ENCODE results near the gene ZNF497. TPM values are rescaled to one million over a fixed set of nuclear protein-coding genes. Genes with fewer than 3 reads are reported as not detected.

ZNF497 gene
- total RNA-seq, 1 experiment from 2014 or later = 2.4 TPM

GRCh38 chr19:58397533-58398037 is 35.0 kb upstream of the ZNF497 start:
- Histone ChIP-seq H2BK120ac (ENCODE audit: low read depth, low read length, poor library complexity, severe bottlenecking) (no peak overlapping the region), H3K79me2 (ENCODE audit: insufficient read depth, low read length) (no peaks in the 10 kb centered on the region), H3K4me1 (ENCODE audit: insufficient read depth, low read length) (no peaks in the 10 kb centered on the region), H3K23me2 (ENCODE audit: insufficient read length, low read depth, low read length, poor library complexity, severe bottlenecking) (peaks cover 13% of the 10 kb centered on the region), H3T11ph (ENCODE audit: low read length) (no peak overlapping the region), H4K8ac (replicated peaks; ENCODE audit: insufficient read length, low read depth, low read length) (no peak overlapping the region), H2BK12ac (ENCODE audit: insufficient read length, low read depth, low read length) (no peak overlapping the region), H3K27me3 (ENCODE audit: insufficient read depth, low read length) (no peaks in the 10 kb centered on the region; the same call in 1 of the 2 replicates), H3K56ac (ENCODE audit: insufficient read length, low read depth, low read length) (no peak overlapping the region), H2AFZ (ENCODE audit: low read length) (no peak overlapping the region), H3K9me3 (ENCODE audit: control insufficient read depth, low read depth, low read length) (no peaks in the 10 kb centered on the region), H2BK15ac (ENCODE audit: low read depth, low read length) (no peak overlapping the region), H3K4me2 (ENCODE audit: insufficient read depth, insufficient read length, low read length) (no peak overlapping the region), H4K5ac (ENCODE audit: insufficient read length, low read depth, low read length) (no peak overlapping the region), H4K91ac (ENCODE audit: insufficient read length, low read depth, low read length) (no peak overlapping the region), H3K14ac (ENCODE audit: insufficient read depth, low read length) (no peak overlapping the region), H2AK5ac (ENCODE audit: insufficient read length, low read length) (no peak overlapping the region), H2BK5ac (ENCODE audit: insufficient read length, low read length) (no peak overlapping the region), H3K23ac (ENCODE audit: insufficient read length, low read depth, low read length) (no peak overlapping the region), H4K20me1 (ENCODE audit: control insufficient read depth, insufficient read depth, insufficient read length) (peaks cover 5% of the 10 kb centered on the region), H3K79me1 (ENCODE audit: insufficient read depth, low read depth, low read length, poor library complexity, severe bottlenecking) (peaks cover 3% of the 10 kb centered on the region), H3K27ac (ENCODE audit: insufficient read length, low read depth, low read length) (no peak overlapping the region), H3K9ac (ENCODE audit: extremely low read depth, insufficient read length, low read length) (no peak overlapping the region), H2BK20ac (ENCODE audit: low read depth, low read length, poor library complexity, severe bottlenecking) (no peak overlapping the region), H3K4ac (ENCODE audit: low read depth, low read length) (no peak overlapping the region), H3K18ac (ENCODE audit: insufficient read length, low read depth, low read length) (no peak overlapping the region)
- Mint-ChIP-seq H3K4me1 (peaks cover 10 to 16% of the 10 kb centered on the region in 2 experiments), H3K9me3 (no peaks in the 10 kb centered on the region), H3K27ac (no peak overlapping the region), H3K27me3 (ENCODE audit: low read depth) (peaks cover 14% of the 10 kb centered on the region), H3K4me3 (peak overlapping the region in 1 of 2 experiments; percentile 40; a peak in 1 of 5 replicates), H3K36me3 (ENCODE audit: insufficient read depth in 1 of 3, low read depth in 3 of 3) (peaks cover 22 to 26% (median 24%) of the 10 kb centered on the region in 3 experiments; a peak in 6 of 7 replicates)
- no CpG with 5 or more reads among the region's 7 CpGs for WGBS (ENCODE audit: extremely low coverage, insufficient read length, low lambda C conversion rate)
- DNase-seq = peak; percentile 50
- TF ChIP-seq, protein P1, sequence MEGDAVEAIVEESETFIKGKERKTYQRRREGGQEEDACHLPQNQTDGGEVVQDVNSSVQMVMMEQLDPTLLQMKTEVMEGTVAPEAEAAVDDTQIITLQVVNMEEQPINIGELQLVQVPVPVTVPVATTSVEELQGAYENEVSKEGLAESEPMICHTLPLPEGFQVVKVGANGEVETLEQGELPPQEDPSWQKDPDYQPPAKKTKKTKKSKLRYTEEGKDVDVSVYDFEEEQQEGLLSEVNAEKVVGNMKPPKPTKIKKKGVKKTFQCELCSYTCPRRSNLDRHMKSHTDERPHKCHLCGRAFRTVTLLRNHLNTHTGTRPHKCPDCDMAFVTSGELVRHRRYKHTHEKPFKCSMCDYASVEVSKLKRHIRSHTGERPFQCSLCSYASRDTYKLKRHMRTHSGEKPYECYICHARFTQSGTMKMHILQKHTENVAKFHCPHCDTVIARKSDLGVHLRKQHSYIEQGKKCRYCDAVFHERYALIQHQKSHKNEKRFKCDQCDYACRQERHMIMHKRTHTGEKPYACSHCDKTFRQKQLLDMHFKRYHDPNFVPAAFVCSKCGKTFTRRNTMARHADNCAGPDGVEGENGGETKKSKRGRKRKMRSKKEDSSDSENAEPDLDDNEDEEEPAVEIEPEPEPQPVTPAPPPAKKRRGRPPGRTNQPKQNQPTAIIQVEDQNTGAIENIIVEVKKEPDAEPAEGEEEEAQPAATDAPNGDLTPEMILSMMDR (conservative IDR thresholded peaks at IDR 0.05) = no peak
